GM21390 (cell line): ENCODE results near the gene PLXNB2.
"Not testable (repeated sequence)": the region's sequence is repeated elsewhere in the genome, so short reads cannot be mapped to it uniquely, and the experiment has no call there.

Source experiments
- ATAC-seq: cut with Tn5 transposase; IDR thresholded peaks from one replicate; pipeline ENCODE4 v1.9.1; 2021; ENCODE audit not compliant: unreplicated experiment

The PLXNB2 gene

GRCh38 chr22:50282361-50283155 is 24.9 kb downstream of the PLXNB2 start:
- no peak for ATAC-seq

GRCh38 chr22:50281957-50282356 is 25.5 kb downstream of the PLXNB2 start:
- ATAC-seq = no peak

- no peak for ATAC-seq
Observed at GRCh38 chr22:50281384-50281760, 26.1 kb downstream of the PLXNB2 start.

- no peak for ATAC-seq
Observed at GRCh38 chr22:50280708-50281383, 26.6 kb downstream of the PLXNB2 start.

- ATAC-seq = no peak
Observed at GRCh38 chr22:50280022-50280707, 27.3 kb downstream of the PLXNB2 start.

- no peak for ATAC-seq
Observed at GRCh38 chr22:50278956-50279619, 28.4 kb downstream of the PLXNB2 start.

- no peak for ATAC-seq
Observed at GRCh38 chr22:50278461-50278860, 29.0 kb downstream of the PLXNB2 start.

- no peak for ATAC-seq
Observed at GRCh38 chr22:50277761-50278160, 29.7 kb downstream of the PLXNB2 start.

- no peak for ATAC-seq
Observed at GRCh38 chr22:50276143-50276542, 31.3 kb downstream of the PLXNB2 start.

GRCh38 chr22:50275181-50276055 is 32.0 kb downstream of the PLXNB2 start:
- no peak for ATAC-seq

GRCh38 chr22:50274771-50275170 is 32.7 kb downstream of the PLXNB2 start:
- ATAC-seq = no peak

GRCh38 chr22:50274311-50274710 is 33.1 kb downstream of the PLXNB2 start:
- ATAC-seq = no peak

GRCh38 chr22:50273781-50274180 is 33.7 kb downstream of the PLXNB2 start:
- ATAC-seq = not testable (repeated sequence)

- ATAC-seq = not testable (repeated sequence)
Observed at GRCh38 chr22:50273352-50273751, 34.1 kb downstream of the PLXNB2 start.

GRCh38 chr22:50272044-50272802 is 35.2 kb downstream of the PLXNB2 start:
- no peak for ATAC-seq

GRCh38 chr22:50271519-50271970 is 35.9 kb downstream of the PLXNB2 start:
- no peak for ATAC-seq

- no peak for ATAC-seq
Observed at GRCh38 chr22:50270666-50271394, 36.6 kb downstream of the PLXNB2 start.

- no peak for ATAC-seq
Observed at GRCh38 chr22:50269970-50270665, 37.3 kb downstream of the PLXNB2 start, which contains the start of gene MAPK11. Gene MAPK11 (minus strand): TSS chr22:50270380. CDS start chr22:50270292, 88 bp downstream.
